IMR-90 (cell line): ENCODE measurements around the gene PRCP. TPM values are rescaled to one million over a fixed set of nuclear protein-coding genes. Genes with fewer than 3 reads are reported as not detected.

ENCODE experiments used
- ATAC-seq: fragments of 200-7000 bp; cut with Tn5 transposase; 2 replicates; pipeline ENCODE4 v1.9.1; 2020; ENCODE audit warnings: low read depth, mild to moderate bottlenecking, moderate library complexity
- BruUV-seq: library from RNA; stranded (reverse); fragments of 400-500 nt; replicated peaks from 2 replicates; lab custom pipeline; 2021; lab: Mats Ljungman, UMichigan
- CTCF ChIA-PET: fragments of 300-600 bp; formaldehyde crosslinking; extraction: SDS; loops from one replicate; lab custom pipeline; 2021; ENCODE audit warnings: antibody characterized with exemption; lab: Yijun Ruan, JAX
- POLR2A ChIA-PET: fragments of 300-600 bp; sonication (Branson Sonifier 250); formaldehyde crosslinking; loops from one replicate; lab custom pipeline; 2022; ENCODE audit warnings: antibody characterized with exemption; ENCODE audit not compliant: unreplicated experiment; lab: Charles Lee
- DNase-seq: peaks from one replicate; pipeline ENCODE4 v3.0.0; 2013
- H2AFZ ChIP-seq: replicated peaks from 2 replicates; pipeline ENCODE3; 2013; ENCODE audit warnings: low read length, mild to moderate bottlenecking; ENCODE audit not compliant: poor library complexity
- H2AK5ac ChIP-seq: 2 replicates; pipeline ENCODE4 v1.6.1; 2013; ENCODE audit warnings: low read depth, low read length, inconsistent platforms
- H2AK9ac ChIP-seq: replicated peaks from 2 replicates; pipeline ENCODE3; 2013; ENCODE audit warnings: mild to moderate bottlenecking, low read depth, low read length, moderate library complexity; ENCODE audit not compliant: poor library complexity
- H2BK120ac ChIP-seq: 2 replicates; pipeline ENCODE4 v1.6.1; 2013; ENCODE audit warnings: low read depth, low read length, inconsistent platforms
- H2BK15ac ChIP-seq: 3 replicates; pipeline ENCODE4 v1.6.1; 2013; ENCODE audit warnings: low read depth, low read length, inconsistent platforms
- H2BK20ac ChIP-seq: 2 replicates; pipeline ENCODE4 v1.6.1; 2013; ENCODE audit warnings: low read depth, mild to moderate bottlenecking, inconsistent platforms, low read length, moderate library complexity
- H2BK5ac ChIP-seq: 2 replicates; pipeline ENCODE4 v1.6.1; 2013; ENCODE audit warnings: mild to moderate bottlenecking, low read depth, low read length, inconsistent platforms; ENCODE audit not compliant: poor library complexity, severe bottlenecking
- H3K14ac ChIP-seq: replicated peaks from 2 replicates; pipeline ENCODE4 v1.6.1; 2013; ENCODE audit warnings: low read depth, low read length, inconsistent platforms
- H3K18ac ChIP-seq: 2 replicates; pipeline ENCODE4 v1.6.1; 2013; ENCODE audit warnings: low read depth, low read length, control low read depth
- H3K23ac ChIP-seq: 2 replicates; pipeline ENCODE4 v1.6.1; 2013; ENCODE audit warnings: low read depth, low read length, inconsistent platforms
- H3K27ac ChIP-seq: 2 replicates; pipeline ENCODE4 v1.5.1; 2013; ENCODE audit warnings: mild to moderate bottlenecking, control low read depth, low read length; ENCODE audit not compliant: insufficient read depth
- H3K27me3 ChIP-seq: 2 replicates; pipeline ENCODE4 v1.6.1; 2013; ENCODE audit warnings: low read length; ENCODE audit not compliant: control insufficient read depth, insufficient read depth
- H3K36me3 ChIP-seq: 2 replicates; pipeline ENCODE4 v1.6.1; 2013; ENCODE audit warnings: low read length, mixed read lengths; ENCODE audit not compliant: control insufficient read depth, insufficient read depth
- H3K4ac ChIP-seq: 2 replicates; pipeline ENCODE4 v1.6.1; 2013; ENCODE audit warnings: low read depth, low read length, inconsistent platforms
- H3K4me1 ChIP-seq: 2 replicates; pipeline ENCODE4 v1.6.1; 2013; ENCODE audit warnings: low read length, mixed read lengths; ENCODE audit not compliant: control insufficient read depth, insufficient read depth
- H3K4me2 ChIP-seq: 2 replicates; pipeline ENCODE4 v1.6.1; 2013; ENCODE audit warnings: low read depth, mild to moderate bottlenecking, control low read depth, low read length, moderate library complexity
- H3K4me3 ChIP-seq: 2 replicates; pipeline ENCODE4 v1.5.1; 2013; ENCODE audit warnings: low read depth, mild to moderate bottlenecking, control low read depth, low read length, moderate library complexity; ENCODE audit not compliant: insufficient read depth
- H3K56ac ChIP-seq: 2 replicates; pipeline ENCODE4 v1.6.1; 2013; ENCODE audit warnings: low read length, inconsistent platforms; ENCODE audit not compliant: insufficient read depth; ENCODE audit errors: extremely low read depth
- H3K79me1 ChIP-seq, 2 experiments: 2 replicates each; pipeline ENCODE4 v1.6.1; 2013; ENCODE audit warnings: low read length in 2 of 2, inconsistent platforms in 1 of 2, low read depth in 1 of 2
- H3K9ac ChIP-seq: 2 replicates; pipeline ENCODE4 v1.6.1; 2013; ENCODE audit warnings: low read depth, low read length, control low read depth
- H3K9me1 ChIP-seq: 2 replicates; pipeline ENCODE4 v1.6.1; 2013; ENCODE audit warnings: low read length, inconsistent platforms; ENCODE audit not compliant: insufficient read depth
- H3K9me3 ChIP-seq: 2 replicates; pipeline ENCODE4 v1.6.1; 2013; ENCODE audit warnings: low read length; ENCODE audit not compliant: control insufficient read depth, insufficient read depth
- H4K20me1 ChIP-seq: 2 replicates; pipeline ENCODE4 v1.6.1; 2013; ENCODE audit warnings: low read length, inconsistent platforms; ENCODE audit not compliant: insufficient read depth
- H4K5ac ChIP-seq: 2 replicates; pipeline ENCODE4 v1.6.1; 2013; ENCODE audit warnings: mild to moderate bottlenecking, low read depth, low read length, control low read depth
- H4K8ac ChIP-seq, 2 experiments: 2 replicates each; pipeline ENCODE4 v1.6.1; 2013; ENCODE audit warnings: low read depth in 2 of 2, low read length in 2 of 2, control low read depth in 1 of 2, inconsistent platforms in 1 of 2
- H4K91ac ChIP-seq: 2 replicates; pipeline ENCODE4 v1.6.1; 2013; ENCODE audit warnings: low read depth, low read length, inconsistent platforms; ENCODE audit not compliant: insufficient read depth
- BHLHE40 ChIP-seq: fragments of 150-350 bp; IDR thresholded peaks from 2 replicates; pipeline ENCODE4 v1.6.1; 2016; ENCODE audit warnings: mild to moderate bottlenecking, low read depth, low read length
- CHD1 ChIP-seq: IDR thresholded peaks from 2 replicates; pipeline ENCODE4 v1.6.1; 2012; ENCODE audit warnings: low read depth, low read length, improper control_type of control experiment
- CTCF ChIP-seq: conservative IDR thresholded peaks from 2 replicates; pipeline ENCODE4 v1.5.1; 2012; ENCODE audit warnings: mild to moderate bottlenecking, low read depth, low read length, improper control_type of control experiment
- ELK1 ChIP-seq: fragments of 150-350 bp; IDR thresholded peaks from 2 replicates; pipeline ENCODE4 v1.6.1; 2016; ENCODE audit warnings: low read depth, mild to moderate bottlenecking, low read length, moderate library complexity, borderline replicate concordance
- FOS ChIP-seq: fragments of 150-350 bp; IDR thresholded peaks from 2 replicates; pipeline ENCODE4 v1.6.1; 2016; ENCODE audit warnings: low read depth, low read length
- MAZ ChIP-seq: IDR thresholded peaks from 2 replicates; pipeline ENCODE4 v1.6.1; 2012; ENCODE audit warnings: low read depth, mild to moderate bottlenecking, low read length, improper control_type of control experiment, moderate library complexity, borderline replicate concordance
- MXI1 ChIP-seq: IDR thresholded peaks from 2 replicates; pipeline ENCODE4 v1.6.1; 2012; ENCODE audit warnings: low read depth, mild to moderate bottlenecking, low read length, moderate library complexity, borderline replicate concordance
- NFE2L2 ChIP-seq: fragments of 150-350 bp; IDR thresholded peaks from 2 replicates; pipeline ENCODE4 v1.6.1; 2016; ENCODE audit warnings: low read depth, mild to moderate bottlenecking, low read length
- POLR2A ChIP-seq: IDR thresholded peaks from 2 replicates; pipeline ENCODE4 v1.6.1; 2012; ENCODE audit warnings: mild to moderate bottlenecking, low read depth, low read length
- RAD21 ChIP-seq: IDR thresholded peaks from 2 replicates; pipeline ENCODE4 v1.6.1; 2012; ENCODE audit warnings: low read length, improper control_type of control experiment
- RCOR1 ChIP-seq: IDR thresholded peaks from 2 replicates; pipeline ENCODE4 v1.6.1; 2012; ENCODE audit warnings: mild to moderate bottlenecking, low read length, improper control_type of control experiment; ENCODE audit not compliant: insufficient replicate concordance
- RFX5 ChIP-seq: IDR thresholded peaks from 2 replicates; pipeline ENCODE4 v1.8.0; 2012; ENCODE audit warnings: low read depth, mild to moderate bottlenecking, low read length, moderate library complexity
- SMC3 ChIP-seq: fragments of 150-350 bp; IDR thresholded peaks from 2 replicates; pipeline ENCODE4 v1.6.1; 2016; ENCODE audit warnings: low read depth, mild to moderate bottlenecking, antibody characterized with exemption, low read length, moderate library complexity
- USF2 ChIP-seq: fragments of 150-350 bp; IDR thresholded peaks from 2 replicates; pipeline ENCODE4 v1.6.1; 2017; ENCODE audit warnings: mild to moderate bottlenecking, antibody characterized with exemption, low read length, low read depth
- WGBS, 2 experiments: methylation state at CpG; one replicate each; pipeline versions ENCODE4 v1.1.5 to v1.1.7; 2013; ENCODE audit warnings: missing lambda C conversion rate in 2 of 2; ENCODE audit not compliant: insufficient read length in 1 of 2; ENCODE audit errors: extremely low coverage in 2 of 2; 5-methylcytosine and 5-hydroxymethylcytosine counted together
- dilution Hi-C: fragments of 300-500 bp; cut with HindIII; formaldehyde crosslinking; loops from one replicate; pipeline ENCODE4 v1.14.3; 2018; ENCODE audit warnings: low sequenced_read_pairs; ENCODE audit not compliant: unreplicated experiment
- in situ Hi-C: fragments of 300-500 bp; cut with MboI; formaldehyde crosslinking; loops from 3 replicates; pipeline ENCODE4 v1.14.3; 2019; ENCODE audit warnings: low sequenced_read_pairs, inconsistent platforms, mixed read lengths
- intact Hi-C: fragments of 100-400 bp; cut with micrococcal nuclease; formaldehyde crosslinking; loops from 2 replicates; pipeline ENCODE4 v1.10.0; 2022
- polyA plus RNA-seq, 3 experiments: library from polyadenylated mRNA; depleted of rRNA; stranded (reverse); fragments of >200 nt; gene quantifications; 2 replicates each; pipeline ENCODE4 v1.2.3, GENCODE V29; 2012; ENCODE audit warnings: low replicate concordance in 1 of 3
- total RNA-seq: library from RNA; depleted of rRNA; stranded (reverse); fragments of >200 nt; gene quantifications from 2 replicates; pipeline ENCODE4 v1.2.3, GENCODE V29; 2012

Gene PRCP
- total and polyA plus RNA-seq, 2 of the 4 experiments (the other 2 are of a cell fraction), result 31.7 to 64.9 TPM

GRCh38 chr11:82814379-82814778, 85.9 kb downstream of the PRCP start:
- WGBS, 2 experiments, result 100% methylated on average over 1 of the region's 4 CpGs; no CpG with 5 or more reads in 1 of the 2 experiments
- DNase-seq (no peak), ATAC-seq (no peak)
- no TSS peak for BruUV-seq
- no peak overlapping the region for H3K27ac ChIP-seq
- ChIA-PET POLR2A (no interaction called here), CTCF (no interaction called here)
- no peaks in the 10 kb centered on the region for H3K36me3 ChIP-seq
- dilution Hi-C loops, result no loop called here
- no peak overlapping the region for H2AK5ac ChIP-seq
- intact Hi-C loops, result no loop called here
- H2BK15ac ChIP-seq, result no peak overlapping the region
- H3K4me1 ChIP-seq, result no peaks in the 10 kb centered on the region
- H2BK5ac ChIP-seq, result no peak overlapping the region
- no peaks in the 10 kb centered on the region for H3K9me3 ChIP-seq
- no peak overlapping the region for H3K18ac ChIP-seq
- H4K8ac ChIP-seq, result no peak overlapping the region
- no peaks in the 10 kb centered on the region for H3K79me1 ChIP-seq
- H3K9me1 ChIP-seq, result no peaks in the 10 kb centered on the region
- in situ Hi-C loops, result no loop called here
- no peak overlapping the region for H3K23ac ChIP-seq
- no peak overlapping the region for H3K4ac ChIP-seq
- no peak overlapping the region for H3K14ac ChIP-seq
- no peak overlapping the region for H3K56ac ChIP-seq
- H4K91ac ChIP-seq, result no peak overlapping the region
- no peak overlapping the region for H2AK9ac ChIP-seq
- H4K5ac ChIP-seq, result no peak overlapping the region
- H3K4me3 ChIP-seq, result no peak overlapping the region
- TF ChIP-seq FOS (no peak), NFE2L2 (no peak), RAD21 (no peak), RFX5 (no peak), POLR2A (no peak), MAZ (no peak), RCOR1 (no peak), SMC3 (no peak), MXI1 (no peak), CHD1 (no peak), USF2 (no peak), CTCF (no peak), ELK1 (no peak), BHLHE40 (no peak)
- H4K20me1 ChIP-seq, result no peaks in the 10 kb centered on the region
- H2AFZ ChIP-seq, result no peak overlapping the region
- H3K27me3 ChIP-seq, result peaks cover 17% of the 10 kb centered on the region
- H2BK120ac ChIP-seq, result no peak overlapping the region
- no peak overlapping the region for H2BK20ac ChIP-seq
- no peak overlapping the region for H3K9ac ChIP-seq
- H3K4me2 ChIP-seq, result no peak overlapping the region
